OCI-LY1 (cell line): Measurements from ENCODE around the gene MPHOSPH9.

Source experiments
- H2AFZ ChIP-seq: fragments of 200-600 bp; sonication (generic), shearing (Covaris generic); 2 replicates; pipeline ENCODE4 v1.6.0; 2014; ENCODE audit warnings: antibody characterized with exemption, mild to moderate bottlenecking, low read length
- H3F3A ChIP-seq: fragments of 200-600 bp; sonication (generic), shearing (Covaris generic); 2 replicates; pipeline ENCODE4 v1.6.0; 2014; ENCODE audit warnings: mild to moderate bottlenecking, antibody characterized with exemption, low read length, moderate library complexity; ENCODE audit not compliant: insufficient read depth
- H3K27ac ChIP-seq: fragments of 200-600 bp; sonication (generic); 2 replicates; pipeline ENCODE4 v1.5.1; 2014; ENCODE audit warnings: low read length, mixed run types, mild to moderate bottlenecking, low read depth; ENCODE audit not compliant: poor library complexity, severe bottlenecking
- H3K27me3 ChIP-seq: fragments of 200-600 bp; sonication (generic); 2 replicates; pipeline ENCODE4 v1.6.0; 2014; ENCODE audit warnings: antibody characterized with exemption, mild to moderate bottlenecking, low read length, moderate library complexity; ENCODE audit not compliant: insufficient read depth
- H3K36me3 ChIP-seq: fragments of 200-600 bp; sonication (generic); 2 replicates; pipeline ENCODE4 v1.6.1; 2014; ENCODE audit warnings: mild to moderate bottlenecking, antibody characterized with exemption, low read length, moderate library complexity, mixed read lengths; ENCODE audit not compliant: insufficient read depth
- H3K4me1 ChIP-seq: fragments of 200-600 bp; sonication (generic); 2 replicates; pipeline ENCODE4 v1.5.1; 2014; ENCODE audit warnings: mild to moderate bottlenecking, low read length, moderate library complexity; ENCODE audit not compliant: insufficient read depth, severe bottlenecking
- H3K4me2 ChIP-seq: fragments of 200-600 bp; sonication (generic), shearing (Covaris generic); 2 replicates; pipeline ENCODE4 v1.6.1; 2014; ENCODE audit warnings: low read length
- H3K4me3 ChIP-seq: fragments of 200-600 bp; sonication (generic); 2 replicates; pipeline ENCODE4 v1.5.1; 2014; ENCODE audit warnings: low read length, low read depth, mild to moderate bottlenecking, mixed read lengths; ENCODE audit not compliant: poor library complexity, severe bottlenecking
- H3K79me2 ChIP-seq: fragments of 200-600 bp; shearing (Covaris generic); 2 replicates; pipeline ENCODE4 v1.6.1; 2016; ENCODE audit warnings: mixed run types, low read length, mixed read lengths; ENCODE audit not compliant: insufficient read depth
- H3K9ac ChIP-seq: fragments of 200-600 bp; sonication (generic), shearing (Covaris generic); 2 replicates; pipeline ENCODE4 v1.6.1; 2014; ENCODE audit warnings: mild to moderate bottlenecking, low read length, mixed read lengths
- H3K9me2 ChIP-seq: fragments of 200-600 bp; sonication (generic), shearing (Covaris generic); 2 replicates; pipeline ENCODE4 v1.6.1; 2014; ENCODE audit warnings: low read depth, mild to moderate bottlenecking, low read length, mixed read lengths
- H3K9me3 ChIP-seq: fragments of 200-600 bp; shearing (Covaris generic); 2 replicates; pipeline ENCODE4 v1.6.1; 2014; ENCODE audit warnings: low read length, mixed read lengths
- H4K20me1 ChIP-seq: fragments of 200-600 bp; sonication (generic), shearing (Covaris generic); 2 replicates; pipeline ENCODE4 v1.6.0; 2016; ENCODE audit warnings: mild to moderate bottlenecking, low read length; ENCODE audit not compliant: insufficient read depth
- EZH2 ChIP-seq: fragments of 200-600 bp; sonication (generic), shearing (Covaris generic); IDR thresholded peaks from 2 replicates; pipeline ENCODE4 v1.8.0; 2017; ENCODE audit warnings: borderline replicate concordance, mixed run types, mild to moderate bottlenecking, antibody characterized with exemption, low read length, moderate library complexity, mixed read lengths
- TF ChIP-seq, protein P1 (sequence below): fragments of 200-600 bp; sonication (generic), shearing (Covaris generic); IDR thresholded peaks from 2 replicates; pipeline ENCODE4 v1.5.1; 2017; ENCODE audit warnings: mild to moderate bottlenecking, antibody characterized with exemption, low read length, moderate library complexity, mixed read lengths

Gene MPHOSPH9

GRCh38 chr12:123270214-123271000 lies 37.5 kb upstream of the MPHOSPH9 start:
- Histone ChIP-seq H3K27ac (peak overlapping the region; percentile 59), H3K4me2 (peak overlapping the region; percentile 99), H3K36me3 (peaks cover 7% of the 10 kb centered on the region; the same call in 1 of the 2 replicates), H3F3A (no peaks in the 10 kb centered on the region), H3K9ac (peak overlapping the region; percentile 75), H3K9me3 (no peaks in the 10 kb centered on the region), H3K27me3 (no peaks in the 10 kb centered on the region), H3K79me2 (peaks cover 12% of the 10 kb centered on the region), H3K9me2 (no peaks in the 10 kb centered on the region), H3K4me1 (peaks cover 26% of the 10 kb centered on the region), H4K20me1 (no peaks in the 10 kb centered on the region), H2AFZ (no peak overlapping the region), H3K4me3 (peak overlapping the region; percentile 74)
- no peak for TF ChIP-seq EZH2
- TF ChIP-seq, protein P1, sequence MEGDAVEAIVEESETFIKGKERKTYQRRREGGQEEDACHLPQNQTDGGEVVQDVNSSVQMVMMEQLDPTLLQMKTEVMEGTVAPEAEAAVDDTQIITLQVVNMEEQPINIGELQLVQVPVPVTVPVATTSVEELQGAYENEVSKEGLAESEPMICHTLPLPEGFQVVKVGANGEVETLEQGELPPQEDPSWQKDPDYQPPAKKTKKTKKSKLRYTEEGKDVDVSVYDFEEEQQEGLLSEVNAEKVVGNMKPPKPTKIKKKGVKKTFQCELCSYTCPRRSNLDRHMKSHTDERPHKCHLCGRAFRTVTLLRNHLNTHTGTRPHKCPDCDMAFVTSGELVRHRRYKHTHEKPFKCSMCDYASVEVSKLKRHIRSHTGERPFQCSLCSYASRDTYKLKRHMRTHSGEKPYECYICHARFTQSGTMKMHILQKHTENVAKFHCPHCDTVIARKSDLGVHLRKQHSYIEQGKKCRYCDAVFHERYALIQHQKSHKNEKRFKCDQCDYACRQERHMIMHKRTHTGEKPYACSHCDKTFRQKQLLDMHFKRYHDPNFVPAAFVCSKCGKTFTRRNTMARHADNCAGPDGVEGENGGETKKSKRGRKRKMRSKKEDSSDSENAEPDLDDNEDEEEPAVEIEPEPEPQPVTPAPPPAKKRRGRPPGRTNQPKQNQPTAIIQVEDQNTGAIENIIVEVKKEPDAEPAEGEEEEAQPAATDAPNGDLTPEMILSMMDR, result no peak

DNA sequence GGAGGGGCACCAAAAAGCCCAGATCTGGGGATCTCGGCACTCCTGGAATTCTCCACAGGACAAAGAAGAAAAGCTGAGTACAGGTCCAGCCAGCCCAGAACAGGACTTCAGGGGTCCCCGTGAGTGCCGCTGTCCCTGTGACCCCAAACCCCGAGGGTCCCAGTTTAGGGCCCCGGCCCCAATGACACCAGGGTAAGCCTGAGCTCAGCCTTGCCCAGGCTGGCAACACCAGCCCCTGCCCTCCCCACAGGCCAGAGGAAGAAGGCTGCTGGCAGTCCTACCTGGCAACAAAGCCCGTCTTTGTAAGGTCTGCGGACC lies 36.9 kb upstream of the MPHOSPH9 start:
- no peaks in the 10 kb centered on the region for H3K27me3 ChIP-seq
- H2AFZ ChIP-seq, result no peak overlapping the region
- H3K27ac ChIP-seq, result peak overlapping the region; percentile 59
- H3K9me2 ChIP-seq, result no peaks in the 10 kb centered on the region
- no peaks in the 10 kb centered on the region for H4K20me1 ChIP-seq
- H3K9me3 ChIP-seq, result no peaks in the 10 kb centered on the region
- H3K4me3 ChIP-seq, result peak overlapping the region; percentile 74
- H3K36me3 ChIP-seq, result peaks cover 7% of the 10 kb centered on the region; the same call in 1 of the 2 replicates
- peak overlapping the region; percentile 75 for H3K9ac ChIP-seq
- TF ChIP-seq, protein P1, result no peak
- TF ChIP-seq EZH2, result no peak
- H3K4me2 ChIP-seq, result peak overlapping the region; percentile 99
- H3K4me1 ChIP-seq, result peaks cover 26% of the 10 kb centered on the region
- no peaks in the 10 kb centered on the region for H3F3A ChIP-seq
- peaks cover 12% of the 10 kb centered on the region for H3K79me2 ChIP-seq

DNA sequence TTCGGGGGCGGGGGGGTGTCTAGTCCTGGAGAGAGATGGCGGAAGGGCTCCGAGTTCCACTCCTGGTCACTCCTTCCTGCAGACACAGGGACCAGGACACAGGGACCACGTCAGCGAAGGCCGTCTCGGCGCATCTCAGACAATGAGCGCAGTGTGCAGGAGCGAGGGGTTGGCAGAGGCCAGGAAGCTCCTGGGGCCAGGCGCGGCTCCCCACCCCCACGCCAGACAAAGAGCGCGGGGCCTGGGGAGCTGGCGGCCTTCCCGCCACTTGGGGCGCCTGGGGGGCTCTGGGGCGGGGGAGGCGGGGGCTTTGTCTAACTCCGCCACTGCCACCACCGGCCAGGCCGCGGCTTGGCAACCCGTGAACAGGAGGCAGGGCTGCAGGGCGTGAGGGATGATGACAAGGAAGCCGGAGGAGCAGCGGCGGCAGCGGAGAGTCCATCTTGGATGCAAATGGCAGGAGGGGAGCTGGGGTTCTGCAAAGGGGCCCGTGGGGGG lies 36.5 kb upstream of the MPHOSPH9 start:
- no peak overlapping the region for H2AFZ ChIP-seq
- no peak for TF ChIP-seq EZH2
- TF ChIP-seq, protein P1, result peak; percentile 37
- no peaks in the 10 kb centered on the region for H3F3A ChIP-seq
- peak overlapping the region; percentile 75 for H3K9ac ChIP-seq
- no peaks in the 10 kb centered on the region for H3K9me3 ChIP-seq
- H3K4me1 ChIP-seq, result peaks cover 26% of the 10 kb centered on the region
- peak overlapping the region; percentile 59 for H3K27ac ChIP-seq
- H3K27me3 ChIP-seq, result no peaks in the 10 kb centered on the region
- H3K4me3 ChIP-seq, result peak overlapping the region; percentile 74
- H3K9me2 ChIP-seq, result no peaks in the 10 kb centered on the region
- peaks cover 7% of the 10 kb centered on the region; the same call in 1 of the 2 replicates for H3K36me3 ChIP-seq
- H4K20me1 ChIP-seq, result no peaks in the 10 kb centered on the region
- peaks cover 12% of the 10 kb centered on the region for H3K79me2 ChIP-seq
- peak overlapping the region; percentile 99 for H3K4me2 ChIP-seq
